GM19438 (cell line): ENCODE results near the gene GREB1.

ENCODE experiments used
- ATAC-seq: cut with Tn5 transposase; IDR thresholded peaks from one replicate; pipeline ENCODE4 v1.9.1; 2021; ENCODE audit warnings: low read depth; ENCODE audit not compliant: unreplicated experiment

The GREB1 gene, protein sequence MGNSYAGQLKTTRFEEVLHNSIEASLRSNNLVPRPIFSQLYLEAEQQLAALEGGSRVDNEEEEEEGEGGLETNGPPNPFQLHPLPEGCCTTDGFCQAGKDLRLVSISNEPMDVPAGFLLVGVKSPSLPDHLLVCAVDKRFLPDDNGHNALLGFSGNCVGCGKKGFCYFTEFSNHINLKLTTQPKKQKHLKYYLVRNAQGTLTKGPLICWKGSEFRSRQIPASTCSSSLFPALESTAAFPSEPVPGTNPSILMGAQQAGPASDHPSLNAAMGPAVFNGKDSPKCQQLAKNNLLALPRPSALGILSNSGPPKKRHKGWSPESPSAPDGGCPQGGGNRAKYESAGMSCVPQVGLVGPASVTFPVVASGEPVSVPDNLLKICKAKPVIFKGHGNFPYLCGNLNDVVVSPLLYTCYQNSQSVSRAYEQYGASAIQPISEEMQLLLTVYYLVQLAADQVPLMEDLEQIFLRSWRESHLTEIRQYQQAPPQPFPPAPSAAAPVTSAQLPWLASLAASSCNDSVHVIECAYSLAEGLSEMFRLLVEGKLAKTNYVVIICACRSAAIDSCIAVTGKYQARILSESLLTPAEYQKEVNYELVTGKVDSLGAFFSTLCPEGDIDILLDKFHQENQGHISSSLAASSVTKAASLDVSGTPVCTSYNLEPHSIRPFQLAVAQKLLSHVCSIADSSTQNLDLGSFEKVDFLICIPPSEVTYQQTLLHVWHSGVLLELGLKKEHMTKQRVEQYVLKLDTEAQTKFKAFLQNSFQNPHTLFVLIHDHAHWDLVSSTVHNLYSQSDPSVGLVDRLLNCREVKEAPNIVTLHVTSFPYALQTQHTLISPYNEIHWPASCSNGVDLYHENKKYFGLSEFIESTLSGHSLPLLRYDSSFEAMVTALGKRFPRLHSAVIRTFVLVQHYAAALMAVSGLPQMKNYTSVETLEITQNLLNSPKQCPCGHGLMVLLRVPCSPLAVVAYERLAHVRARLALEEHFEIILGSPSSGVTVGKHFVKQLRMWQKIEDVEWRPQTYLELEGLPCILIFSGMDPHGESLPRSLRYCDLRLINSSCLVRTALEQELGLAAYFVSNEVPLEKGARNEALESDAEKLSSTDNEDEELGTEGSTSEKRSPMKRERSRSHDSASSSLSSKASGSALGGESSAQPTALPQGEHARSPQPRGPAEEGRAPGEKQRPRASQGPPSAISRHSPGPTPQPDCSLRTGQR (N-terminal part only)

DNA sequence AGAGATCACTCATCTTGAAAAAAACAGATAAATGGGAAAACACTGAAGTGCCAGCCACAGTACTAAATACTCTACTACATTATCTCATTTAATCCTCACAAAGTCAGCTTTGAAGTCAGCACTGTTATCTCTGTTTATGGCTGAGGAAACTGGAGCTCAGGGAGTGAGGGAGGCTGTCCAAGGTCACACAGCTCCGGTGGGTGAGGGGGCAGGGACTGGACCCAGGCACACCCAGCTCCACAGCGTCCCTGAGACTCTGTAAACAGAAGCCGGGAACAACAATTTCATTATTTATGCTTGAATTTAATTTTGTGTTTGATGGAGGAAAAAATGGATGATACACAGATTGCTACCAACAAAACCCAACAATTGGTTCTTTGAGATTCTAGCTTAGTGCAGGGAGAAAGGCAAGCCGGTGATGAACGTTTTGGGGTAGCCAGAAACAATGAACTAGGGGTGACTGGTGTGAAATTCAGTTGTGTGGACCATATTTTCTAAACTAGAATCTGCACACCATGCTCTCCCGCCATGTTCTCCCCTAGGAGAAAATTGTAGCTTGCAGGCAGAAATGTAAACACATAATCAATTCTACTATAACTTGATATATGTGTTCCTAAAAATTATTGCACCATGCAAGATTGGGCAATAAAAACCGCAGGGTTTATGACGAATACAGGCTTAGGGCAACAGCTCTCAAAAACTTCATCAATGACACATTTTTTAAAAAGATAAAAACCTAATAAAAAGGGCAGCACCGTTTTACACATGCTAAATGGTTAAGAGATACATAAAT lies at the start of gene GREB1:
Gene GREB1, plus strand, starts transcription at position 768 of the 793 bp plus-strand sequence. CDS start 22,570 bp downstream, outside the sequence.
- ATAC-seq, result no peak

DNA sequence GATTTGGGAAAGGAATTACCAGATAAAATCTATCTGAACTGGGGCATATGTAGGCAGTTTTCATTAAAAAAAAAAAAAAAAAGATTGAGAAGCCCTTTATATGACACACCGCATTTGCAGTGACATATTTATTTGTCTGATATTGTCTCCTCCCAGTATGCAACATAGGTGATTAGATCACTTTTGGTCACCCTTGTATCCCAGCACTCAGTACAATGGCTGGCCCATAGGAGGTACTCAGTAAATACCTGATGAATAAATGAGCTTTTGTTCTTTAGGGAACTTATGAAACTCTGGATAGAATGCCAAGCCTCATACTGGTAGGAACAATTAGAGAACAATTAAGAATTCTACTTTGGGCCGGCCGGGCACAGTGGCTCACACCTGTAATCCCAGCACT lies 45.0 kb upstream of the GREB1 start:
- ATAC-seq, result no peak

DNA sequence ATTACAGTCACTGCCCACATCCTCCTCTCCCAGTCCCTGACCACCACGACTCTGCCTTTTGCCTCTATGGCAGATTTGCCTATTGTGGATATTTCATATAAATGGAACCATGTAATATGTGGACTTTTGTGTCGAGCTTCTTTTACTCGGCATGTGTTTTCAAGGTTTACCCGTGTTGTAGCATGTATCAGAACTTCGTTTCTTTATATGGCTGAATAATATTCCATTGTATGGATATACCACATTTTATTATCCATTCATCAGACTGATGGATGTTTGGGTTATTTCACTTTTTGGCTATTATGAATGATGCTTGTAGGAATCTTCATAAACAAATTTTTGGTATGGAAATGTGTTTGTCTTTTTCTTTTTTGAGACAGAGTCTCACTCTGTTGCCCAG lies 43.7 kb upstream of the GREB1 start:
- no peak for ATAC-seq

DNA sequence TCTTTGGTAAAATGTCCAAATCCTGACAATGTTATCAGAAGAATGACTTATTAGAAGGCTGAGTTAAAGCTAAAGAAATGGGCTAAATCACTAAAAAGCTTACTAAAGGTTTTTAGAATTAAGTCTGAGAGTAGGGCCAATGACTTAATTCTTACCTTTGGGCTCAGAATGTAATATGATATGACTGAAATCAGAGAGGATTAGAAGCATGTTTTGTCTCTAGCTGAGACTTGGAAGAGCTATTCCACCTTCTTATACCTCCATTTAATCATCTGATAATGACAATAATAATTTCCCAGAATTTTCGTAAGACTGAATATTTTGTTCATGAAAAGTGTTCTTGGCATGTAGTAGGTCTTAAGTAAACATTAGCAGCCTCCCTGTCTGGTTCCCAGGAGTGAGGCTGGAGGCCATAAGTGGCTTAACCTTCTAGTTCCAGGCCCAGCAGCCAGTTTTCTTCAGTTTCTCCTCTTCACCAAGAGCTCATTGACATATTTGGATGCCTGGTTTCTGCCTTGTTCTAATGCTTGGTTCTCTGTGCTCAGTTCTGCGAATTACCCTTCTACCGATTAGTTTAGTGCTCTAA lies 42.4 kb upstream of the GREB1 start:
- ATAC-seq, result no peak

DNA sequence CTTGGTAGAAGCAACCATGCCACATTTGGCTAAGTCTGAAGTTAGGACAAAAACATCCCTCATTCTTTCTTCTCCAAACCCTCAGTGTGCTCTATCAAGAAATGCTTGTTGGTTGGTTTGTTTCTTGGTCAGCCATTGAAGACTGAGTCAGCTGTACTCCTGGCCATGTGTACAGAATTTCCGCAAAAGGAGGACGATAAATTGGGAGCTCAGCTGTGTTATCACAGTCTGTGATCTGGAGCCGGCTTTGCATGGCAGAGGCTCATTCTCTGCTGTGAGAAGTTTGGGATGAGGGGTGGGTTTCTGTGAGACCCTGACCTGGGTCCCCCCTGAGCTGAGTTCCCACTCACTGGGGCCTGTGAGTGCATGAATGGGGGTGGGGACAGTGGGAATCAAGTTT lies 41.6 kb upstream of the GREB1 start:
- ATAC-seq, result no peak

DNA sequence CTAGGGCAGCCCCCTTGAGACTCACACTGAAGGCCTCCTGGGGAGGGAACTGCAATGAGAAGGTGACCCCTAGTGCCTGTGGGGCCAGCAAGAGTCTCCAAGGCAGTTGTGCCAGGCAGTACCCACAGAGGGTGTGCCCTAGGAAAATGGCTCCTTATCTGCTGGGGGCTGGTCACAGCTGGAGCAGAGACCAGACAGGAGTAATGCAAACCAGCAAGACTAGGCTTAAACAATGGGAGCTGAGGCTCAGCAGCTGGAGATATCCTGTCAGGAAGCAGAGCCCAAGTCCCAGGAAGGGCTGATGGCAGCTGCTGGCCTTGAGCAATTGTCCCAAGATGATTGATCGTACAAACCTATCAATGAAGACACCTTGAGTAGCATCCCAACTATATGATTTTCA lies 41.1 kb upstream of the GREB1 start:
- no peak for ATAC-seq

DNA sequence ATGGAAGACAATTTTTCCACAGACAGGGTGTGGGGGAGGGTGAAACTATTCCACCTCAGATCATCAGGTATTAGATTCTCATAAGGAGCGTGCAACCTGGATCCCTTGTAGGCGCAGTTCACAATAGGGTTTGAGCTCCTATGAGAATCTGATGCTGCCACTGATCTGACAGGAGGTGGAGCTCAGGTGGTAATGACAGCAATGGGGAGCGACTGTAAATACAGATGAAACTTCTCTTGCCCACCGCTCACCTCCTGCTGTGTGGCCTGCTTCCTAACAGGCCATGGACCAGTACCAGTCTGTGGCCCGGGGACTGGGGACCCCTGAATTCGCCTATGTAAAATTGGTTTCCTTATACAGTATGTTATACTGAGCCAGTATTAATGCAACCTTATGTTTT lies 40.6 kb upstream of the GREB1 start:
- ATAC-seq, result no peak

DNA sequence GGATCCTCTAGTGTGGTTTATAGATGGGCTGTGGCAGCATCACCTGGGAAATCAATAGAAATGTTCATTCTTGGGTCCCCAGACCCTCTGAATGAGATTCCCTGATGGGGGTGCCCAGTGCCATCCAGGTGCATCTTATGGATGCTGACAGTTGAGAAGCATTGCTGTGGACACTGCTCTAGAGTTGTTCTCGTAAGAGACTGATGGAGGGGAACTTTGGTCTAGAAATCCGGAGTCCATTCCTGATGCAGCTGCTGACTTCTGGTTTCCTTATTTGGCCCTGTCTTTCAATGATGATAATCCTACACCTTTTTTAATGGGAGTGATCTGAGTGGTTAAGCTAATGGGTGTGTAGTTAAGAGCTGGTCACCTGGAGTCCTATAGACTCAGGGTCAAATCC lies 39.5 kb upstream of the GREB1 start:
- no peak for ATAC-seq

DNA sequence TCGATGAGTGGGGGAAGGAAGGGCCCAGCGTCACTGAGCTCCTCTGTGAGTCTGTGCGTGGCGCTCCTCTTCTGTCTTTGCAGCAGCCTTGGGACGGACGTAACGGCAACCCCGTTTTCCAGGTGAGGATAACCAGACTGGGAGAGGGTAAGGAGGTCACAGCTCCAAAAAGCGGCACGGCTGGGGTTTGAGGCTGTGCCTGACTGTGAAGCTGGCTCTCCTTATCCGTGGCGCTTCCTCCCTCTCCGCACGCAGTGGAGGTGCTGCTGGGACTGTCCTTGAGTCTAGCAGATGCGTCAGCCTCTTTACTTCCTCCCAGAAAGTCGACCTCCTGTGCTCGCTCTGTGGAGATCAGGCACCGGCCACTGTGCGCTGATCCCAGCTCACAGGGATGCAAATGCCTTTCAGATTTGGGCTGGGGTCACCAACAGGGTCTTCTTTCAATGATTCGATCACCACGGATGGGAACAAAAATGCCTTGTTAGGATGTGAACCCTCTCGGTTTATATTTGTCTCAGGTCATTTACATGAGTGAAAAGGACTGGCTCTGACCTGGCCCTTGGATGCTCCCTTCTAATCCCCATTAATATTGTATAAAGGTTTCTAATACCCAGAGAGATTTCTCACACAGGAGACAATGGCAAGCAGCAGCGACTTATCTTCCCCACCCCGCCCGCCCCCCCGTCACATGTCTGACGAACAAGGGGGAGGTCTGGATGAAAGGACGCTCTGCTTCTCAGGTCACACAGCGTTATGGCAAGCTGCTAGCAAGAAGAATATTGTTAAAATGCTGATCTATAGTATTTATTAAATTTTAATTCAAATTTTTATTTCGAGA lies 37.8 kb upstream of the GREB1 start:
- ATAC-seq, result no peak

DNA sequence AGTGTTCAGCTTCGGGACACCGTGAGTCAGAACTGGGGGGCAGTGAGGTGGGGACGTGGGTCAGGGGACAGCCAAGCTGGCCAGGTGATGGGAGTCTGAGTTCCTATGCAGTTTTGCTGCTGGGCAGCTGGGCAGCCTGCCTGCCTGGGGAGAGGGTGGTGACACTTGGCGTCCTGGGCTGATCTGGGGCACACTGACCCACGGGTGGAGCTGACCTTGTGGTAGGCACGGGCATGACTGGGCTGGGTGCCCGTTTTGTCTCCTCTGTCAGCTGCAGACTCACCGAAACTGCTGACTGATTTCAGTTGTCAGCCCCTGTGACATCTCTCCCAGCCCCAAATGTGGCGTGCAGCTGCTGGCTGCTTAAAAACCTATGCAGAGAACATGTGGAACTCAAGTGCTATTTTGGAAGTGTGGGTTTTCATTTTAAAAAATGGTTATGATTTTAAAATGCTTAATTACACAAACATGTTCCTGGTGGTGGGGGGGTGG lies 35.3 kb upstream of the GREB1 start:
- peak; percentile 92 for ATAC-seq

DNA sequence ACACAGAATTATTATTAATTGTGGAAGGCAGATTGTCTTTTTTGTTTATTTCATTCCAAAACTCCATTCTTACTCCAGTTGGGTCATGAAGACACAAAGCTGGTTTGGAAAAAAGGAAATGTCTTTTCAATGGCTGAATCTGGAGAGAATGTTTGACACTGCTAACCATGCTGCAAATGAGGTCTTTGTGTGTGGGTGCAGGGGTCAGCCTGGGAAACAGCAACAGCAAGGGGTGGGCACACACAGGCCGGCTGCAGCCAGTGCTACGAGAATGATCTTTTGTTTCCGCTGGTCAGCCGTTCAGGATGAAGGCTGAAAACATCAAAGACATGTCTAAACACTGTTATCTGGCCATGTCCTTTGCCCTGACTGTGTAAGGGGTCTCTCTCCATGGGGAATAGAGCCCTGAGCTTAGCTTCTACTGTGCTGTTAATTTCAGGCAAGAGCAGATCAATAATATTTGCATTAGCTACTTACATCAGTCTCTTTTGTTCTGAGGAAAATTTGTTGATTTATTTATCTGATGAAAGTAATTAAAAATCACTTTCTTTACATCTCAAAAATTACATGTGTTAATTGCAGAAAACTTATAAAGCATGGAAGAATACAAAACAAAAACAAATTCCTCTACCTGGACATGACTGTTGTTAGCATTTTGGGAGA lies 34.6 kb upstream of the GREB1 start:
- ATAC-seq, result no peak

DNA sequence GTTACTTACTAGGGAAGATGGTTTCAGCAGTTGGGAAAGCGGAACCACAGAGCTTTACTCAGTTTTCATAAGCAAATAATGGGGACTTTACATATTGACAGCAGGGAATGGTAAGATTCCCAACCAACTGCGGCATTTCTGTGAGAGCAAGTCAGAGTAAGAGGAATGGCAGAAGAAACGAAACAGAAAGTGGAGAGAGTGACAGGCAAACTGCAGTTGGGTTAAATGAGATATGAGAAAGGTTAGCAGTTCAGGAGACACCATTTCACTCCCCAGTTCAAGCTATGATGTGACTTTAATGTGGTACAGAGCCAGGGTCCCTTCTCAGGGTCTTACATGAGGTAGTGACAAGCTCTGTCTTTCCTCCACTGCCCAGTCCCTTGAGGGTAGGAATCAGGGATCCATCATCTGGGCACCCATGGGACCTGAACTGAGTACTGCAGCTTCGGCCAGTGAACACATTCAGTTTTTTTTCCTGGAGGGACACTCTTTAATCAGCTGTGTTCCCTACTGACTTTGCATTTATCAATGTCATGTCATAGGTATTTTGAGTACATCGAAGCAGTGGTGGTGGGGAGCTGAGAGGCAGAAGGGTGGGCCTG lies 33.0 kb upstream of the GREB1 start:
- ATAC-seq, result no peak

DNA sequence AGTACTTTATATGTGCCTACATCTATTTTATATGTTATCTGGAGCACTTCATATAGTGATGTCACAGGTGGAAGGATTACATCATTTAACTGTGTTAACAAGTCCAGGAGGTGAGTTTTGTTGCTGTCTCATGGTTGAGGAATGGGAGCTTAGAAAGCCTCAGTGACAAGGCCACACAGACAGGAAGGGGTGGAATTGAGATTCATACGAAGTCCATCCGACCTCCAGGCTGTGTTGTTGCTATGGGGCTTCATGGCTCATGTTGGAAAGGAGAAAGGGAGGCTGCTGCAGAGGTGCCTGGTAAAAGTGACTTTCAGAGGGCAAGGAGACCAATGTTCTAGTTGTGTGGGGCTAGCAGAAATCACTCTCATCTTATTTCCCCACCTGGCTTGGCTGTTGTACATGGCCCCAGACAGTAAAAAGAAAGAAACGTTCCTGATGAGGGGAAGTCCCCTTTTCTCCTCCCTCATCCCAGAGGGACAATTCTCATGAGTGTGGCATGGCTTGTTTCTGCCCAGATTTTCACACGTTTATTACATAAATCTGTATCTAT lies 31.0 kb upstream of the GREB1 start:
- no peak for ATAC-seq

DNA sequence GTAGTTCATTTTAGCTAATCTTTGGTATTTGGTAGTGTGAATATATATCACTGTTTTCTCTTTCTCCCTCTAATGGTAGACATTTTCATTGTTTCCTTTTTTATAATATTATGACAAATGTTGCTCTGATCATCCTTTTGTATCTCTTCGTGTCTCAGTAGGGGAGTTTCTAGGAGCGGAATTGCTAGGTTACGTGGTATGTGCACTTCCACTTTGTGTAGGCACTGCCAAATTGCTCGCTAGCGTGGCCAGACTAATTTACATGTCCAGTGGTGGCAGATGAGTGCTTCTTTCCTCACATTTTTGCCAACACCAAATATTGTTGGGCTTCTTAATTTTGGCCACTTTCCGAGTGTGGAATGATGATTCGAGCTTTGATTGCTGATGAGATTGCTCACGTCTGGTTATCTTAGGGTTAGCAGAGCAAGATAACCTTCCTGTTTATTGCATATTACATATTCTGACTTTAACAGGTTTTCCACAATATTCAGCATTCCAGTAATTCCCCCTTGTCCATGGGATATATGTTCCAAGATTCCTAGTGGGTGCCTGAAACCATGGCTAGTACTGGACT lies 30.4 kb upstream of the GREB1 start:
- ATAC-seq, result no peak

DNA sequence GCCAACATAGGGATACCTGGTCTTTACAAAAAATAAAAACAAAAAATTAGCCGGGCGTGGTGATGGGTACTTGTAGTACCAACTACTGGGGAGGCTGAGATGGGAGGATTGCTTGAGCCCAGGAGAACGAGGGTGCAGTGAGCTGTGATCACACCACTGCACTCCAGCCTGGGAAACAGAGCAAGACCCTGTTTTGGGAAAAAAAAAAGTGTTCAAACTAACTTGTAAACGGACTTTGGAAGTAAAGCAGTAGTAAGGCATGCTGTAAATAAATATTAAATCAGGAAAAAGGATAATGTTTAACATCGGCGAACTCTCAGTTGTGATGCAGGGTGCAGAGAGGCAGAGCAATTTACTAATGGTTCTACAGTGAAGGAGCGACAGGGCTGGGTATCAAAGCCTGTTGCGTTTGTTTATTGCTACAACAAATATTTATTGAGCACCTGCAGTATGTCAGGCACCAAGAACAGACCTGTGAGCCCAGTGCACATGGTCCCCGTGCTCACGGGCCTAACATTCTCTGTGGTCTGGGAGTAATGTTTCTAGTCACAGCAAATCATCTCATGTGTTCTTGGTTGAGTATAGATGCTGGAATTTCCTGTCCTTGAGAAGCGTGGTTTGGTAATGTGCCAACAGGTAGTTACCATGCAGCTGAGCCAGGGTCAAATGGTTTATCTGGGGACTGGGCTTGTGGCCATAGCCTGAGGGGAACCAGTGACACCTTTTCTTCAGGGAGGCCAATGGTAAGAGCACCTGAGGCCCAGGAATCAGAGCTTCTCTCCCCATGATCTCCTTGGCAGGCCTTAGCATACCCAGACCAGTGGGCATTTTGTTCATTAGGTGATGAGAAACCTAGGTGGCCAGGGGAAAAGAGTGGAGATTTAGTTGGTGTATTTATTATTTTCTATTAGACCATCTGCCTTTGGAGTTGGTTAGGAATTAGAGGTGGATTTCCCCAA lies 27.9 kb upstream of the GREB1 start:
- ATAC-seq, result peak; percentile 75

DNA sequence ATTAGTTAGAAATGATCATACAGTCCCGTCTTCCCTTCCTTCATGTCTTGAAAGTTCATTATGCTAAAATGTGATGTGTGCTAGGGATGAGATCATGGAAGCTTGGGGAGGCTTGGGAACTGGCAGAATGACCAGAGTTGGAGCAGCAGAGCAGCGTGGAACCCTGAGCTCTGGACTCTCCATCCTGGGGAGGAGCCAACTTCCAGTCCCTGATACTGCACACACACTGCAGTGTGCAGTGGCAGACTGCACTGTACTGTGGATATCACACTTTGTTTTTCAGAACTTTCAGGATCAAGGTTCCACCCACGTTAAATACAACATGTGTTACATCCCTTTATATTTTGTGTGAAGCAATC lies 27.3 kb upstream of the GREB1 start:
- ATAC-seq, result no peak
